Smooth muscle cell (in vitro differentiated cells): ENCODE data around the gene CACNA1D. TPM values are rescaled to one million over a fixed set of nuclear protein-coding genes. Genes with fewer than 3 reads are reported as not detected.

Experiments
- DNase-seq: peaks from one replicate; lab custom pipeline; 2025; ENCODE audit not compliant: unreplicated experiment; lab: John Stamatoyannopoulos, UW
- H2AFZ ChIP-seq: fragments of 200-600 bp; sonication (generic); 2 replicates; pipeline ENCODE4 v1.6.0; 2016; ENCODE audit warnings: antibody characterized with exemption, low read depth, mild to moderate bottlenecking
- H3F3A ChIP-seq: fragments of 200-600 bp; sonication (generic); 2 replicates; pipeline ENCODE4 v1.6.0; 2017; ENCODE audit warnings: antibody characterized with exemption, low read depth
- H3K27ac ChIP-seq: fragments of 200-600 bp; sonication (generic); 2 replicates; pipeline ENCODE4 v1.5.1; 2016; ENCODE audit warnings: low read depth, mild to moderate bottlenecking
- H3K27me3 ChIP-seq: fragments of 200-600 bp; sonication (generic); 2 replicates; pipeline ENCODE4 v1.6.1; 2016; ENCODE audit warnings: low read depth, mild to moderate bottlenecking
- H3K36me3 ChIP-seq: fragments of 200-600 bp; sonication (generic); 2 replicates; pipeline ENCODE4 v1.5.1; 2016; ENCODE audit warnings: low read depth
- H3K4me1 ChIP-seq: fragments of 200-600 bp; sonication (generic); 2 replicates; pipeline ENCODE4 v1.5.1; 2016; ENCODE audit warnings: low read depth
- H3K4me2 ChIP-seq: fragments of 200-600 bp; sonication (generic); 2 replicates; pipeline ENCODE4 v1.6.0; 2016; ENCODE audit warnings: mild to moderate bottlenecking
- H3K4me3 ChIP-seq: fragments of 200-600 bp; sonication (generic); 2 replicates; pipeline ENCODE4 v1.5.1; 2016; ENCODE audit warnings: mild to moderate bottlenecking
- H3K79me2 ChIP-seq: fragments of 200-600 bp; sonication (generic); 2 replicates; pipeline ENCODE4 v1.6.0; 2016; ENCODE audit warnings: low read depth, mild to moderate bottlenecking
- H3K9ac ChIP-seq: fragments of 200-600 bp; sonication (generic); 2 replicates; pipeline ENCODE4 v1.6.0; 2016; ENCODE audit warnings: low read depth
- H3K9me3 ChIP-seq: fragments of 200-600 bp; sonication (generic); replicated peaks from 2 replicates; pipeline ENCODE4 v1.5.1; 2016; ENCODE audit warnings: low read depth
- H4K20me1 ChIP-seq: fragments of 200-600 bp; sonication (generic); 2 replicates; pipeline ENCODE4 v1.6.0; 2016; ENCODE audit warnings: low read depth
- WGBS: methylation state at CpG from one replicate; pipeline ENCODE4 v1.1.7; 2016; ENCODE audit warnings: low lambda C conversion rate; 5-methylcytosine and 5-hydroxymethylcytosine counted together
- polyA plus RNA-seq: library from polyadenylated mRNA; unstranded; fragments of >200 nt; fragmentation: Nextera tagmentation; extraction: Ambion mirVana; gene quantifications from 2 replicates; pipeline ENCODE4 v1.2.1, GENCODE V29; 2016
- total RNA-seq: library from RNA; depleted of rRNA; stranded (reverse); fragments of >200 nt; gene quantifications from 2 replicates; pipeline ENCODE4 v1.2.3, GENCODE V29; 2014
- TF ChIP-seq, protein P1 (sequence below): fragments of 200-600 bp; sonication (generic); IDR thresholded peaks from 2 replicates; pipeline ENCODE4 v1.5.1; 2017; ENCODE audit warnings: borderline replicate concordance, mild to moderate bottlenecking, antibody characterized with exemption; ENCODE audit not compliant: insufficient read depth, poor library complexity, severe bottlenecking

Gene CACNA1D
- total and polyA plus RNA-seq, 2 experiments from 2014 or later: 0.63 to 1.4 TPM

DNA sequence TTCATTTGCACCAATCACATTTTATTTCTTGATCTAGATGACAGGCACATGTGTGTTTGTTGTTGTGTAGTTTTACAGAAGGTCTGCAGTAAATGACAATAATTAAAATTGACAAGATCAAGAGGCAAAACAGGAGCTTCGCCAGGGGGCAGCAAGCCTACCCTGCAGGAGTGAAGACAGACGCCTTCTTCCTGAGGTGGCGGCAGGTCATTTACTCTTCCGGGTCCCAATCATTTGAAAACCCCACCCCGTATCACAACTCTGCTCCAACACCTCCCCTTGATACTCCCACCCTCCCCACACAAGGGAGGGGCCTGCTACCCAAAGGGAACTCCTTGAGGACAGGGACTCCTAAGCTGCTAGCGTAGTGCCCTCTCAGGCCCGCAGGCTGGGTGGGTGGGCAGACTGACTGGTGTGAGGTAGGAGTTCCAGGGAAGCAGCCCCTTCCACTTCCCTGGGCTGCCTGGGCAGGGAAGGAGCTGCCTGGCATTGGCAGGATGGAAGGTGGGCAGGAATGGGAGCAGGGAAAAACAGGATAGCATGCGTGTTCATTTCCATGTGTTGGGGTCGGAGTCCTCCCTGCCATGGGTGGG, 338.7 kb downstream of the CACNA1D start:
- Histone ChIP-seq H3K9me3 (no peaks in the 10 kb centered on the region), H3K36me3 (no peaks in the 10 kb centered on the region), H3K4me1 (no peaks in the 10 kb centered on the region), H3F3A (no peaks in the 10 kb centered on the region), H3K79me2 (no peaks in the 10 kb centered on the region), H2AFZ (no peak overlapping the region), H3K4me3 (no peak overlapping the region), H3K4me2 (no peak overlapping the region), H3K9ac (no peak overlapping the region), H3K27me3 (no peaks in the 10 kb centered on the region), H4K20me1 (no peaks in the 10 kb centered on the region), H3K27ac (no peak overlapping the region)
- DNase-seq: no peak
- TF ChIP-seq, protein P1, sequence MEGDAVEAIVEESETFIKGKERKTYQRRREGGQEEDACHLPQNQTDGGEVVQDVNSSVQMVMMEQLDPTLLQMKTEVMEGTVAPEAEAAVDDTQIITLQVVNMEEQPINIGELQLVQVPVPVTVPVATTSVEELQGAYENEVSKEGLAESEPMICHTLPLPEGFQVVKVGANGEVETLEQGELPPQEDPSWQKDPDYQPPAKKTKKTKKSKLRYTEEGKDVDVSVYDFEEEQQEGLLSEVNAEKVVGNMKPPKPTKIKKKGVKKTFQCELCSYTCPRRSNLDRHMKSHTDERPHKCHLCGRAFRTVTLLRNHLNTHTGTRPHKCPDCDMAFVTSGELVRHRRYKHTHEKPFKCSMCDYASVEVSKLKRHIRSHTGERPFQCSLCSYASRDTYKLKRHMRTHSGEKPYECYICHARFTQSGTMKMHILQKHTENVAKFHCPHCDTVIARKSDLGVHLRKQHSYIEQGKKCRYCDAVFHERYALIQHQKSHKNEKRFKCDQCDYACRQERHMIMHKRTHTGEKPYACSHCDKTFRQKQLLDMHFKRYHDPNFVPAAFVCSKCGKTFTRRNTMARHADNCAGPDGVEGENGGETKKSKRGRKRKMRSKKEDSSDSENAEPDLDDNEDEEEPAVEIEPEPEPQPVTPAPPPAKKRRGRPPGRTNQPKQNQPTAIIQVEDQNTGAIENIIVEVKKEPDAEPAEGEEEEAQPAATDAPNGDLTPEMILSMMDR: no peak
- WGBS: 92% methylated on average over 9 of the region's 9 CpGs

DNA sequence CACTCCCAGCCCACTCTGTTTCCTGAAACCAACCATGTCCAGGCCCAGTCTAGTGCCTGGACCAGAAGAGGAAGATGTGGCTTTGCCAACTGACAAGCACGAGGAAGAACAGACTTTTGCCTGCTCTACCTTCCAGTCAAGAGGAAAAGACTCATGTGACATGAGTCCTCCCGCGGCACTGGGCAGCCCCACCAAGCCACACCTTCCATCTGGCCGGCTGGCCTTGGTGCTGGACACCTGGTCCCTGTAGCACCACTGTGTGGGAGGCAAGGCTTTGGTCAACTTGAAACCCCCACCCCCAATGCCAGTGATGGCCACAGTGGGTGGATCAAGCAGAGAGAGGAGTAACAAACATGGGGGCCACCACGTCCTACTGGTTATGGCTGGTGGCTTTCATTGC, 339.3 kb downstream of the CACNA1D start:
- Histone ChIP-seq H3K9ac (no peak overlapping the region), H3K4me3 (no peak overlapping the region), H3K4me1 (no peaks in the 10 kb centered on the region), H3K36me3 (no peaks in the 10 kb centered on the region), H3K27me3 (no peaks in the 10 kb centered on the region), H4K20me1 (no peaks in the 10 kb centered on the region), H3F3A (no peaks in the 10 kb centered on the region), H3K4me2 (no peak overlapping the region), H3K9me3 (no peaks in the 10 kb centered on the region), H2AFZ (no peak overlapping the region), H3K79me2 (no peaks in the 10 kb centered on the region), H3K27ac (no peak overlapping the region)
- DNase-seq: no peak
- TF ChIP-seq, protein P1: no peak
- 92% methylated on average over 5 of the region's 5 CpGs for WGBS

DNA sequence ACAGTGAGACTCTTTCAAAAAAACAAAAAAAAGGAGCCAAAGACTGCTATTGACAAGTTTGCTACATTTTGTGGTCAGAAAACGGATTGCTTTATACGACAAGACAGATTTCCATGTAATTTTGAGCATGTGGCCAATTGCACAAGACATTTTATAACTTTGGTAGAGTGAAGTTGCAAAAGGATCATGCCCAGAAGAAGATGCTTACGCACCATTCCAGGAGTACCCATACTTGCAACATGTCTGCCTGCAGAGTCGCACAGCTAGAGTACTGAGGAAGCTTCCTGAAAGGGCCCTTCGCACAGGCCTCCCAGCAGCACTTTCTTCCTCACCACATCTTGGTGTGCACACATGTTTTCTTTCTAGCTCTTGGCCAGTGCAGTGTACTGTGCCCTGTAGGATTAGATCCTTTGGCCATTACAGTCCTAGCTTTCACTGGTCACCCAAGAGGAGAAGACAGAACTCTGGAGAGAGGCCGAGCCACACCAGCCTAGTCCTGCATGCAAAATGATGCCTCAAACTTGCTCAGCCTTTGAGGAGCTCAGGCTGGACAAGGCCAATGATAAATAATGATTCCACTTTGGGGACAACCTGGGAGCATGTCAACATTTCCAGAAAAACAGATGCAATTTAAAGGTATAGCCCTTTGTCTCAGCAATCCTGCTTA, 340.2 kb downstream of the CACNA1D start:
- Histone ChIP-seq H4K20me1 (no peaks in the 10 kb centered on the region), H3K79me2 (no peaks in the 10 kb centered on the region), H3K4me3 (no peak overlapping the region), H3K27ac (no peak overlapping the region), H3K9ac (no peak overlapping the region), H3K4me1 (no peaks in the 10 kb centered on the region), H3F3A (no peaks in the 10 kb centered on the region), H3K27me3 (no peaks in the 10 kb centered on the region), H2AFZ (no peak overlapping the region), H3K4me2 (no peak overlapping the region), H3K36me3 (no peaks in the 10 kb centered on the region), H3K9me3 (no peaks in the 10 kb centered on the region)
- DNase-seq: no peak
- TF ChIP-seq, protein P1: no peak
- 99% methylated on average over 6 of the region's 6 CpGs for WGBS

DNA sequence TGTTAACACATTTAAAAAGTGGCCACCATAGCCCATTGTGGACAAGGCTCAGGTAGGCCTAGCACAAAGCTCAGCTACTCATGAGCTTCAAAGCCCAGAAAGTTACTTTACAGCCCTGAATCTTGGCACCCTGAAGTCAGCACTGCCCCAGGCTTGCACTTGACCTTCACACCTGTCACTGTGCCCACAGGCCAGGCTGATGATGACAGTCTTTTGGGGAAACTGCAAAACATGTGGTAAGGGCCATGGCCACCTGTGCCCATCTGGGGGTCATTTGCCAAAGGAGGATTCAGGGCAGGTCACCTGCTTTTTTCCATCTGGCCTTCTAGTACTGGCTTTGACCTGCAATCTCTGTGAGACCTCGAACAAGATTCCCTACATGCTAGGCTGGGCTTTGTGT, 340.8 kb downstream of the CACNA1D start:
- H3K9ac ChIP-seq: no peak overlapping the region
- H3K4me3 ChIP-seq: no peak overlapping the region
- WGBS: 96% methylated on average over 1 of the region's 1 CpG
- H3K9me3 ChIP-seq: no peaks in the 10 kb centered on the region
- DNase-seq: no peak
- no peak overlapping the region for H2AFZ ChIP-seq
- H3K4me1 ChIP-seq: no peaks in the 10 kb centered on the region
- no peaks in the 10 kb centered on the region for H4K20me1 ChIP-seq
- no peaks in the 10 kb centered on the region for H3F3A ChIP-seq
- no peaks in the 10 kb centered on the region for H3K27me3 ChIP-seq
- H3K4me2 ChIP-seq: no peak overlapping the region
- no peaks in the 10 kb centered on the region for H3K36me3 ChIP-seq
- no peak overlapping the region for H3K27ac ChIP-seq
- no peaks in the 10 kb centered on the region for H3K79me2 ChIP-seq
- TF ChIP-seq, protein P1: no peak
